ENCODE results near the gene CPA2.
"Not testable (repeated sequence)": the region's sequence is repeated elsewhere in the genome, so short reads cannot be mapped to it uniquely, and the experiment has no call there.

Gene CPA2

GRCh38 chr7:130228840-130229502 is 37.7 kb upstream of the CPA2 start:
- H3K9me3 ChIP-seq (ENCODE audit: severe bottlenecking), result no peaks in the 10 kb centered on the region
- DNase-seq (ENCODE audit: low spot score) (no peak), ATAC-seq (ENCODE audit: low read depth) (no peak)
- no peak for TF ChIP-seq CTCF (IDR thresholded peaks at IDR 0.05; ENCODE audit: poor library complexity, severe bottlenecking)
- no peak overlapping the region for H3K27ac ChIP-seq (ENCODE audit: poor library complexity, severe bottlenecking)
- no peaks in the 10 kb centered on the region for H3K4me1 ChIP-seq (ENCODE audit: insufficient read depth, poor library complexity, severe bottlenecking)
- H3K4me3 ChIP-seq (ENCODE audit: severe bottlenecking), result no peak overlapping the region
- no peaks in the 10 kb centered on the region for H3K36me3 ChIP-seq (ENCODE audit: low read depth)
- H3K27me3 ChIP-seq (ENCODE audit: insufficient read depth, poor library complexity, severe bottlenecking), result no peaks in the 10 kb centered on the region

GRCh38 chr7:130229981-130230380 is 36.7 kb upstream of the CPA2 start:
- not testable (repeated sequence) for H3K36me3 ChIP-seq (ENCODE audit: low read depth); H3K4me3 ChIP-seq (ENCODE audit: severe bottlenecking); H3K4me1 ChIP-seq (ENCODE audit: insufficient read depth, poor library complexity, severe bottlenecking); H3K27ac ChIP-seq (ENCODE audit: poor library complexity, severe bottlenecking); H3K27me3 ChIP-seq (ENCODE audit: insufficient read depth, poor library complexity, severe bottlenecking); H3K9me3 ChIP-seq (ENCODE audit: severe bottlenecking); ATAC-seq (ENCODE audit: low read depth); DNase-seq (ENCODE audit: low spot score)

- no peak for TF ChIP-seq CTCF (IDR thresholded peaks at IDR 0.05; ENCODE audit: poor library complexity, severe bottlenecking)
- Histone ChIP-seq H3K36me3 (ENCODE audit: low read depth) (no peaks in the 10 kb centered on the region), H3K4me3 (ENCODE audit: severe bottlenecking) (no peak overlapping the region), H3K9me3 (ENCODE audit: severe bottlenecking) (no peaks in the 10 kb centered on the region), H3K27ac (ENCODE audit: poor library complexity, severe bottlenecking) (no peak overlapping the region), H3K27me3 (ENCODE audit: insufficient read depth, poor library complexity, severe bottlenecking) (no peaks in the 10 kb centered on the region), H3K4me1 (ENCODE audit: insufficient read depth, poor library complexity, severe bottlenecking) (no peaks in the 10 kb centered on the region)
- ATAC-seq (ENCODE audit: low read depth), result no peak
- DNase-seq (ENCODE audit: low spot score), result no peak
Observed at GRCh38 chr7:130231792-130232191, 34.9 kb upstream of the CPA2 start.

GRCh38 chr7:130232209-130232608 is 34.5 kb upstream of the CPA2 start:
- no peak overlapping the region for H3K4me3 ChIP-seq (ENCODE audit: severe bottlenecking)
- H3K36me3 ChIP-seq (ENCODE audit: low read depth), result no peaks in the 10 kb centered on the region
- H3K27me3 ChIP-seq (ENCODE audit: insufficient read depth, poor library complexity, severe bottlenecking), result no peaks in the 10 kb centered on the region
- H3K27ac ChIP-seq (ENCODE audit: poor library complexity, severe bottlenecking), result no peak overlapping the region
- no peak for DNase-seq (ENCODE audit: low spot score)
- no peak for ATAC-seq (ENCODE audit: low read depth)
- no peaks in the 10 kb centered on the region for H3K9me3 ChIP-seq (ENCODE audit: severe bottlenecking)
- no peak for TF ChIP-seq CTCF (IDR thresholded peaks at IDR 0.05; ENCODE audit: poor library complexity, severe bottlenecking)
- no peaks in the 10 kb centered on the region for H3K4me1 ChIP-seq (ENCODE audit: insufficient read depth, poor library complexity, severe bottlenecking)

- no peak for TF ChIP-seq CTCF (IDR thresholded peaks at IDR 0.05; ENCODE audit: poor library complexity, severe bottlenecking)
- no peaks in the 10 kb centered on the region for H3K36me3 ChIP-seq (ENCODE audit: low read depth)
- H3K9me3 ChIP-seq (ENCODE audit: severe bottlenecking), result no peaks in the 10 kb centered on the region
- no peak overlapping the region for H3K27ac ChIP-seq (ENCODE audit: poor library complexity, severe bottlenecking)
- DNase-seq (ENCODE audit: low spot score), result no peak
- H3K4me3 ChIP-seq (ENCODE audit: severe bottlenecking), result no peak overlapping the region
- no peaks in the 10 kb centered on the region for H3K4me1 ChIP-seq (ENCODE audit: insufficient read depth, poor library complexity, severe bottlenecking)
- H3K27me3 ChIP-seq (ENCODE audit: insufficient read depth, poor library complexity, severe bottlenecking), result no peaks in the 10 kb centered on the region
- ATAC-seq (ENCODE audit: low read depth), result no peak
Observed at GRCh38 chr7:130234078-130234477, 32.6 kb upstream of the CPA2 start.

GRCh38 chr7:130236361-130236760 is 30.3 kb upstream of the CPA2 start:
- H3K36me3 ChIP-seq (ENCODE audit: low read depth); H3K4me3 ChIP-seq (ENCODE audit: severe bottlenecking); ATAC-seq (ENCODE audit: low read depth); DNase-seq (ENCODE audit: low spot score); H3K27me3 ChIP-seq (ENCODE audit: insufficient read depth, poor library complexity, severe bottlenecking); H3K9me3 ChIP-seq (ENCODE audit: severe bottlenecking); H3K4me1 ChIP-seq (ENCODE audit: insufficient read depth, poor library complexity, severe bottlenecking); H3K27ac ChIP-seq (ENCODE audit: poor library complexity, severe bottlenecking): not testable (repeated sequence)
